ENCODE results near the gene TMEM39A. TPM values are rescaled to one million over a fixed set of nuclear protein-coding genes. Genes with fewer than 3 reads are reported as not detected.

The TMEM39A gene
- total and polyA plus RNA-seq, 8 donors, result 4.7 to 59.7 (median 27.6) TPM

GRCh38 chr3:119396870-119397269 lies 66.5 kb downstream of the TMEM39A start:
- no peak for DNase-seq
- TF ChIP-seq POLR2AphosphoS5 (IDR thresholded peaks at IDR 0.05) (no peak), EP300 (IDR thresholded peaks at IDR 0.05) (no peak), POLR2A (IDR thresholded peaks at IDR 0.05) (no peak), CTCF (IDR thresholded peaks at IDR 0.05) (no peak)
- Histone ChIP-seq H3K27ac (no peak overlapping the region), H3K9me3 (no peaks in the 10 kb centered on the region), H3K4me1 (no peaks in the 10 kb centered on the region), H3K27me3 (no peaks in the 10 kb centered on the region), H3K4me3 (no peak overlapping the region), H3K36me3 (peaks cover 9 to 76% (median 59%) of the 10 kb centered on the region in 4 donors)
- intact Hi-C loops (cut with DNase I; ENCODE audit: low total_unique reads), result no loop called here
- 89 to 97% (median 96%) methylated on average over 2 of the region's 2 CpGs for WGBS, 5 donors

- TF ChIP-seq POLR2A (IDR thresholded peaks at IDR 0.05) (no peak), POLR2AphosphoS5 (IDR thresholded peaks at IDR 0.05) (no peak), EP300 (IDR thresholded peaks at IDR 0.05) (no peak), CTCF (IDR thresholded peaks at IDR 0.05) (no peak)
- Histone ChIP-seq H3K4me3 (no peak overlapping the region), H3K4me1 (no peaks in the 10 kb centered on the region), H3K27me3 (no peaks in the 10 kb centered on the region), H3K27ac (no peak overlapping the region), H3K9me3 (no peaks in the 10 kb centered on the region), H3K36me3 (peaks cover 4 to 77% (median 61%) of the 10 kb centered on the region in 4 donors)
- 83 to 91% (median 85%) methylated on average over 2 of the region's 2 CpGs for WGBS, 5 donors
- no peak for DNase-seq
- intact Hi-C loops (cut with DNase I; ENCODE audit: low total_unique reads), result no loop called here
These were observed 67.5 kb downstream of the TMEM39A start for GRCh38 chr3:119395923-119396358.

- Histone ChIP-seq H3K9me3 (no peaks in the 10 kb centered on the region), H3K36me3 (peaks cover 4 to 56% (median 49%) of the 10 kb centered on the region in 4 donors), H3K27me3 (no peaks in the 10 kb centered on the region), H3K4me3 (no peak overlapping the region), H3K4me1 (no peaks in the 10 kb centered on the region), H3K27ac (no peak overlapping the region)
- DNase-seq, result peak in 1 of 2 donors; percentile 10
- intact Hi-C loops (cut with DNase I; ENCODE audit: low total_unique reads), result no loop called here
- TF ChIP-seq EP300 (IDR thresholded peaks at IDR 0.05) (no peak), POLR2AphosphoS5 (IDR thresholded peaks at IDR 0.05) (no peak), CTCF (IDR thresholded peaks at IDR 0.05) (peak in 1 of 7 experiments; percentile 8)
- 67 to 89% (median 83%) methylated on average over 8 of the region's 8 CpGs for WGBS, 5 donors
These were observed 74.8 kb downstream of the TMEM39A start for GRCh38 chr3:119388577-119388976.

GRCh38 chr3:119382134-119382533 lies 81.3 kb downstream of the TMEM39A start:
- Histone ChIP-seq H3K9me3 (no peaks in the 10 kb centered on the region), H3K4me1 (no peaks in the 10 kb centered on the region), H3K36me3 (peaks cover 0 to 47% (median 34%) of the 10 kb centered on the region in 4 donors), H3K27me3 (no peaks in the 10 kb centered on the region), H3K27ac (no peak overlapping the region), H3K4me3 (no peak overlapping the region)
- intact Hi-C loops (cut with DNase I; ENCODE audit: low total_unique reads), result no loop called here
- WGBS, 5 donors, result 88 to 91% (median 90%) methylated on average over 7 of the region's 7 CpGs
- DNase-seq, result no peak
- TF ChIP-seq POLR2A (IDR thresholded peaks at IDR 0.05) (no peak), POLR2AphosphoS5 (IDR thresholded peaks at IDR 0.05) (no peak), EP300 (IDR thresholded peaks at IDR 0.05) (no peak), CTCF (IDR thresholded peaks at IDR 0.05) (no peak)

All from stomach (tissue), 9 donors.